HG03521 (cell line): ENCODE data around the gene PRR5L.

Experiments used
- ATAC-seq: cut with Tn5 transposase; IDR thresholded peaks from one replicate; pipeline ENCODE4 v1.9.1; 2021; ENCODE audit warnings: mild to moderate bottlenecking, moderate library complexity; ENCODE audit not compliant: unreplicated experiment

Gene PRR5L

DNA sequence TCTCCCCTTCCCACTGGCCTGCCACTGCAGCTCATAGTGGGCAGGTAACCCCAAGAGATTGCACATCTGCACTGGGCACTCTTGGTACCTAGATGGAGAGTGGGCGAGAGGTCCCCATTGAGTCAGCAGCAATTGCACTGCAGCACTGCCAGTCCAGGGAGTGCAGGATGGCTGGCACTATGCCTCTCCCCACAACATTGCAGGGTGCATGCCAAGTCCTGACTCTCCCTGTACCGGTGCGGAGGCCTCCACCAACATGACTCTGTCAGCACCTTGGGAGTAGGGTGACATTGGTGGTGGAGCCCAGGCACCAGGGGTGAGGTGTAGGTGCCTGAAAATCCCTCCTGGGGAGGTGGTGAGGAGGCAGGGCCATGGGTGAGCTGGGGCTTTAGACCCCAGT lies 131.8 kb downstream of the PRR5L start:
- no peak for ATAC-seq

- ATAC-seq = no peak
Measured at GRCh38 chr11:36431429-36432092, 135.5 kb downstream of the PRR5L start.

- no peak for ATAC-seq
Measured at GRCh38 chr11:36432093-36432469, 136.0 kb downstream of the PRR5L start.

GRCh38 chr11:36432738-36433137 lies 136.7 kb downstream of the PRR5L start:
- ATAC-seq = no peak

- no peak for ATAC-seq
Measured at GRCh38 chr11:36436064-36436463, 140.0 kb downstream of the PRR5L start.

- ATAC-seq = no peak
Measured at GRCh38 chr11:36436589-36436988, 140.5 kb downstream of the PRR5L start.

GRCh38 chr11:36437413-36437812 lies 141.3 kb downstream of the PRR5L start:
- no peak for ATAC-seq

DNA sequence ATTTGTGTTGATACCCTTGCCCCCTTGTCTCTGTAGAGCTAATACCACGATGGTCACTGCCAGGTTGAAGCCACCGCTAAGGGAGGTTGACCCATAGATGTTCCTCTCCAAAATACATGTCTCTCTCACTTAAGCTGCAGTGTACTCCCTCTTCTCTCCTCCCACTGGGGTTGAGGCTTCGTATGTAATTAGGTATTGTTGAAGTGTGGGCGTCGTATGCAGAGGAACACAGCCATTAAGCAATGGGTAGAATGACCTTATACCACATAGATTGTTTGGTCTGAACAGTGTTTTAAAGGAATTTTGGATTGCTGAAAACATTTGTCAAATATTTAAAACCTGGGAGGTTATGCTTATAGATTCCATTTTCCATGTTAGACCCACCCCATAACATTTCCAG lies 142.0 kb downstream of the PRR5L start:
- ATAC-seq = no peak

DNA sequence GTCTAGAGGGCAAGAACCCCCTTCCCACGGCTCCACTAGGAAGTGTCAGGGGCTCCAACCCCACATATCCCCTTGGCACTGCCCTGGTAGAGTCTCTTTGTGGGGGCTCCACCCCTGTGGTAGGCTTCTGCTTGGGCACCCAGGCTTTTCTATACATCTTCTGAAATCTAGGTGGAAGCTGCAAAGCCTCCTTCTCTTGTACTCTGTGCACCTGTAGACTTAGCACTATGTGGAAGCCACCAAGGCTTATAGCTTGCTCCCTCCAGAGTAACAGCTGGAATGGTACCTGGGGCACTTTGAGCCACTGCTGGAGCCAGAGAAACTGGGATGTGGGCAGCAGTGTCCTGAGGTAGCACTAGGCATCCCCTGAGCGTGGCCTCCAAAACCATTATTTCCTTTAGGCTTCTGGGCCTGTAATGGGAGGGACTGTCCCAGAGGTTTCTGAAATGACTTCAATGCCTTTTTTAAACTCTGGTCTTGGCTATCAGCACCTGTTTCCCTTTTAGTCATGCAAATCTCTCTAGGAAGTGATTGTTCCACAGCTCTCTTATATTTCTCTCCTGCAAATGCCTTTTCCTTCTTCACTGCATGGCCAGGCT lies 145.6 kb downstream of the PRR5L start:
- ATAC-seq = peak; percentile 61

DNA sequence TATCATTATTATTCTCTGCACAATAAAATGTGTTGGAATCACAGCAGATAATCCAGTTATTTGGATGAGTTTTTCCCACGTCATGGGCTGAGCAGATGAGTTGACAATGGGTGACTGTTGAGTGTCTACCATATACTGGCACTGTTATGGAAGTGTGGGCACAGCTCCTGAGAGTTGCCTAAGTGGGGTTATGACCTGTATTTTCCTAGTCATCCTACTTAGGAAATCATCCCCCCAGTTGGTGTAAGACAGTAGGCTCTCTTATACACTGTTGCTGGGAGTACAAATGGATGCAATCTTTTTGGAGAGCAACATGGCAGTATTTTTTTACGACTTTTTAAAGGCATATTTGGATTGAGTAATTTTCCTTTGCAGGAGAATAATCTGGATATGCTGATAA lies 147.6 kb downstream of the PRR5L start:
- ATAC-seq = no peak

DNA sequence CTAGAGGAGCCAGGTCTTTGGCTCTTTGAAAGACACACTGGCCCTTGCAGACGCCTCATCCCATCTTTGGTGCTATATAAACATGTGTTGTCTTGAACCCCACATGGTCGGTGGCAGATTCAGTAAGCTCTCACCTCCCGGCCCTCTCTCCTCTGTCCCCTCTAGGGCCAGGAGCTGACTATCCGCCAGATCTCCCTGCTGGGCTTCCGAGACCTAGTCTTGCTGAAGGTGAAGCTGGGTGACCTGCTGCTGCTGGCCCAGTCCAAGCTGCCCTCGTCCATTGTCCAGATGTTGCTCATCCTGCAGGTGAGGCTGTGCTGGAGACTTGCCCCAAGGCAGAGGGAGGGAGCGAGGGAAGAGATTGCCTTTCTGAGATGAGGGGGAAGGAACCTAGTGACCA lies 150.0 kb downstream of the PRR5L start:
- ATAC-seq = no peak

DNA sequence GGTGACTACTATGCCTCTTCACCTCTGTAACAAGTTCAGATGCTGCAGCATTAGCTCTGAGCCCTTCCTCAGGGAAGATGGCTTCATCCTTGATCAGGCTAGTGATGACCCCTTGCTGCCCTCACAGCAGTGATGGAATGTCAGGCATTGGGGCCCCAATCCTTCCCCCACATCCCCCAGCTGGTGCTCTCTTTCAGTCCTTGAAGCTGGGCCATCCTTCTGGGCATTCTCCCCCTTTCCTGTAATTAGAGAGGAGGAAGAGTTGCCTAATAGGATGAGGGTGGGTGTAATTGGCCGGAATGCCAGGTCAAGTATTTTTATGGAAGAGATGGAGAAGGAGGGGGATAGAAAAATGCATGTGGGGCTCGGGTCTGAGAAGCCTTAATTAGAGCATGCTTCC lies 151.4 kb downstream of the PRR5L start:
- ATAC-seq = no peak

GRCh38 chr11:36447947-36448346 lies 151.9 kb downstream of the PRR5L start:
- ATAC-seq = no peak

- no peak for ATAC-seq
Measured at GRCh38 chr11:36449561-36450096, 153.5 kb downstream of the PRR5L start.

- no peak for ATAC-seq
Measured at GRCh38 chr11:36450110-36450572, 154.1 kb downstream of the PRR5L start.

- no peak for ATAC-seq
Measured at GRCh38 chr11:36451045-36451444, 155.0 kb downstream of the PRR5L start.

GRCh38 chr11:36451681-36452080 lies 155.6 kb downstream of the PRR5L start:
- no peak for ATAC-seq

DNA sequence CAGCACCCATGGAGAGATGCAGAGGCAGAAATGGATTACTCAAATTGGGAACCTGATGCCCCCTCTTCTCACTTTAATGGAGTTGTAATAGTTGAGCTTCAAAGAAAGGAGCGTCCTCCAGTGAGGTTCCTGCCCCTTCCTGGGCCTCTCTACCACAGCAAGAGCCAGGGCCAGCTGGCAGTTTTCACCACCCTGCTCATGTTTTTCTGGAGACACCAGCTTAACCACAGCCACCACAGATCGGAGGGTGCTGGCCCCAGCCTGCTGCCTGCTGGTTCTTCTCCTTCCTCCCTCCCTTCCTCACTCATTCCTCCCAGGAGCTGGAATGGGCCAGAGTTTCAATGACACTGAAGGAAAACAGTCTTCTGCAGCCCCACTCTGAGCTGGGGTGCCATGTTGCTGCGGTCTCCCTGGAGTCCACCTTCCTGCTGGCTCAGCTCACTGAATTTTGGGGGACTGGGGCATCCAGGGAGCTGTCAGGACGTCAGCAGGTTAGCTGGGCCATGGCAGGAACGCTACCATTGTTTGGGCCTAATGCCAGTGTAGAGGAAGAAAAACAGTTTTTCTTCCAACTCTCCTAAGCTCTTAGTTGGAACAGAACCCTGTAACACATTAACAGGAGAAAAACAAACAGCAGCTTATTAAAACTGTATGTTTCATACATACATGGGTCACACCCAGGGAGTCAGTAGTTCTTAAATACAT lies 156.3 kb downstream of the PRR5L start:
- ATAC-seq = no peak

GRCh38 chr11:36452961-36453360 lies 156.9 kb downstream of the PRR5L start:
- no peak for ATAC-seq

GRCh38 chr11:36453678-36454077 lies 157.6 kb downstream of the PRR5L start:
- ATAC-seq = no peak

DNA sequence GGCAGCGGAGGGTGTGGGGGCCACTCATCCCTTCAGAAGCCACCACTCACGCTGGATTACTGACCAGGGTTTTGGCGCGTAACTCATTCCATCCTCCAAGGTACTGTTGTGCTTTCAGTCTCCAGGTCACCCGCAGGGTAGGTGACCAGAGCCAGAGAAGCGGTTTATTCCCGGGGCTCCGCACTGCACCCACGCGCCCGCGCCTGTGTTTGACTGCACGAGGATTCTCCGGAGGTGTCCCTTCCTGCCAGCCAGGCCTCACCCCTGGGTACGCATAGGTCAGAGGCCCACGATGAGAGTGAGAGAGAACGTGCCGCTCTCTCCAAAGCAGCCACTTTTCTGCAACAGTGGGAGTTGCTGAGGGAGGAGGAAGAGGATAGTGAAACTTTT lies 158.5 kb downstream of the PRR5L start:
- ATAC-seq = no peak
